GM12878 (cell line): Measurements from ENCODE around the gene NELL1. TPM values are rescaled to one million over a fixed set of nuclear protein-coding genes. Genes with fewer than 3 reads are reported as not detected.

Experiments used
- ATAC-seq: fragments of 200-7000 bp; cut with Tn5 transposase; 3 replicates; pipeline ENCODE4 v1.9.1; 2020; ENCODE audit warnings: mild to moderate bottlenecking, moderate library complexity
- BruUV-seq: library from RNA; stranded (reverse); fragments of 400-500 nt; replicated peaks from 2 replicates; lab custom pipeline; 2021; lab: Mats Ljungman, UMichigan
- CTCF ChIA-PET: fragments of 300-600 bp; sonication (Branson Sonifier 250); formaldehyde crosslinking; extraction: SDS; loops from one replicate; lab custom pipeline; 2021; ENCODE audit warnings: inconsistent platforms; lab: Yijun Ruan, JAX
- POLR2A ChIA-PET: fragments of 350-600 bp; formaldehyde crosslinking; extraction: SDS; loops from one replicate; lab custom pipeline; 2021; ENCODE audit warnings: inconsistent platforms; lab: Charles Lee
- RAD21 ChIA-PET: fragments of 300-600 bp; sonication (Branson Sonifier 250); formaldehyde crosslinking; loops from one replicate; lab custom pipeline; 2023; ENCODE audit warnings: antibody characterized with exemption; ENCODE audit not compliant: unreplicated experiment; lab: Charles Lee
- SMC1A ChIA-PET: fragments of 300-600 bp; sonication (Branson Sonifier 250); formaldehyde crosslinking; loops from one replicate; lab custom pipeline; 2023; ENCODE audit not compliant: unreplicated experiment, uncharacterized antibody; lab: Charles Lee
- DNase-seq: peaks from one replicate; pipeline ENCODE4 v3.0.0-alpha.2; 2011; ENCODE audit warnings: low read depth, low spot score
- FAIRE-seq: peaks from 3 replicates; lab custom pipeline; 2011; peaks lifted over from hg19 to GRCh38; lab: Jason Lieb, UNC
- H2AFZ ChIP-seq: 2 replicates; pipeline ENCODE4 v1.6.0; 2011; ENCODE audit warnings: low read depth, low read length, control low read depth; ENCODE audit not compliant: control insufficient read depth
- H3K27ac ChIP-seq: 2 replicates; pipeline ENCODE4 v1.5.1; 2011; ENCODE audit warnings: control low read depth; ENCODE audit not compliant: control insufficient read depth, insufficient read depth
- H3K27me3 ChIP-seq, 2 experiments: replicated peaks in 1 of 2; 2 replicates each; pipeline versions ENCODE4 v1.6.0 to v1.6.1; 2011; ENCODE audit warnings: low read length in 1 of 2; ENCODE audit not compliant: control insufficient read depth in 2 of 2, insufficient read depth in 2 of 2
- H3K36me3 ChIP-seq, 2 experiments: 2 replicates each; pipeline ENCODE4 v1.5.1; 2011; ENCODE audit warnings: low read length in 1 of 2; ENCODE audit not compliant: control insufficient read depth in 2 of 2, insufficient read depth in 2 of 2
- H3K4me1 ChIP-seq: 2 replicates; pipeline ENCODE4 v1.6.1; 2011; ENCODE audit warnings: mild to moderate bottlenecking, low read length, moderate library complexity, mixed read lengths; ENCODE audit not compliant: control insufficient read depth, insufficient read depth
- H3K4me2 ChIP-seq: 2 replicates; pipeline ENCODE4 v1.6.0; 2011; ENCODE audit warnings: control low read depth; ENCODE audit not compliant: control insufficient read depth, insufficient read depth
- H3K4me3 ChIP-seq: fragments of 200-600 bp; sonication (generic); 2 replicates; pipeline ENCODE4 v1.5.1; 2016
- H3K79me2 ChIP-seq: 2 replicates; pipeline ENCODE4 v1.6.0; 2011; ENCODE audit warnings: low read length; ENCODE audit not compliant: control insufficient read depth, insufficient read depth
- H3K9ac ChIP-seq: 2 replicates; pipeline ENCODE4 v1.8.0; 2011; ENCODE audit warnings: low read length, control low read depth, mixed read lengths; ENCODE audit not compliant: control insufficient read depth, insufficient read depth
- H3K9me3 ChIP-seq: replicated peaks from 3 replicates; pipeline ENCODE4 v1.5.1; 2011; ENCODE audit warnings: mild to moderate bottlenecking, low read length; ENCODE audit not compliant: control insufficient read depth, insufficient read depth
- H4K20me1 ChIP-seq: 2 replicates; pipeline ENCODE4 v1.6.0; 2011; ENCODE audit not compliant: control insufficient read depth, insufficient read depth
- BCL3 ChIP-seq: IDR thresholded peaks from 2 replicates; pipeline ENCODE4 v1.6.1; 2011; ENCODE audit warnings: borderline replicate concordance, low read depth, mild to moderate bottlenecking, moderate library complexity, low read length; ENCODE audit not compliant: insufficient read depth, poor library complexity, severe bottlenecking
- ETV6 ChIP-seq, 2 experiments: fragments of 450-650 bp in 1 of 2; IDR thresholded peaks in 1 of 2; conservative IDR thresholded peaks in 1 of 2; 2 replicates each; pipeline ENCODE4 v1.6.1; 2014; ENCODE audit warnings: antibody characterized with exemption in 1 of 2, borderline replicate concordance in 1 of 2, low read depth in 1 of 2, mild to moderate bottlenecking in 1 of 2, moderate library complexity in 1 of 2
- MXI1 ChIP-seq: fragments of 150-350 bp; IDR thresholded peaks from 2 replicates; pipeline ENCODE4 v1.6.1; 2011; ENCODE audit warnings: low read depth, mild to moderate bottlenecking, inconsistent platforms, low read length, improper control_type of control experiment
- NKRF ChIP-seq: fragments of 450-650 bp; conservative IDR thresholded peaks from 2 replicates; pipeline ENCODE4 v1.6.1; 2017; ENCODE audit warnings: mild to moderate bottlenecking, moderate library complexity
- STAT3 ChIP-seq: IDR thresholded peaks from 2 replicates; pipeline ENCODE4 v1.6.1; 2011; ENCODE audit warnings: low read depth, low read length, improper control_type of control experiment
- SUPT20H ChIP-seq: IDR thresholded peaks from 2 replicates; pipeline ENCODE4 v1.6.1; 2011; ENCODE audit warnings: low read depth, mild to moderate bottlenecking, low read length, moderate library complexity, borderline replicate concordance; ENCODE audit not compliant: control insufficient read depth
- SUZ12 ChIP-seq: fragments of 200-600 bp; sonication (generic); IDR thresholded peaks from one replicate; pipeline ENCODE4 v1.6.1; 2018; ENCODE audit warnings: antibody characterized with exemption, mild to moderate bottlenecking; ENCODE audit not compliant: unreplicated experiment
- ZBTB4 ChIP-seq: fragments of 450-650 bp; formaldehyde crosslinking; IDR thresholded peaks from 2 replicates; pipeline ENCODE4 v1.4.0; 2022; ENCODE audit warnings: mild to moderate bottlenecking, moderate library complexity
- ZNF24 ChIP-seq: fragments of 450-650 bp; IDR thresholded peaks from 2 replicates; pipeline ENCODE4 v1.6.1; 2017; ENCODE audit warnings: antibody characterized with exemption, mild to moderate bottlenecking
- ZNF274 ChIP-seq: IDR thresholded peaks from one replicate; pipeline ENCODE4 v1.8.0; 2011; ENCODE audit not compliant: insufficient read length, insufficient read depth
- WGBS: methylation state at CpG from one replicate; pipeline ENCODE4 v1.1.6; 2016; ENCODE audit warnings: low lambda C conversion rate; ENCODE audit not compliant: insufficient replicate concordance, insufficient coverage; ENCODE audit errors: missing lambda C conversion rate; 5-methylcytosine and 5-hydroxymethylcytosine counted together
- in situ Hi-C: fragments of 300-500 bp; cut with MboI; formaldehyde crosslinking; loops from 9 replicates; pipeline ENCODE4 v1.14.3; 2018; ENCODE audit warnings: mixed read lengths
- intact Hi-C: fragments of 100-400 bp; cut with micrococcal nuclease; formaldehyde crosslinking; loops from one replicate; pipeline ENCODE4 v1.14.2; 2022; ENCODE audit not compliant: unreplicated experiment
- polyA plus RNA-seq, 11 experiments: library from polyadenylated mRNA; depleted of rRNA in 4 of 11; unstranded in 6 of 11; stranded (reverse) in 5 of 11; fragments of >200 nt; fragmentation: Nextera tagmentation in 4 of 11; fragmentation: Illumina TruSeq in 1 of 11; extraction: Ambion mirVana in 4 of 11; extraction: Trizol in 1 of 11; gene quantifications; 1 replicate in 1 of 11; 2 replicates in 10 of 11; pipeline versions ENCODE4 v1.2.1 to v1.2.3, GENCODE V29; 2011 to 2016; ENCODE audit warnings: inconsistent platforms in 2 of 11, missing spikeins in 2 of 11, low read depth in 1 of 11
- total RNA-seq, 4 experiments: library from RNA; depleted of rRNA in 3 of 4; stranded (reverse); fragments of >200 nt in 3 of 4; fragmentation: Illumina TruSeq in 1 of 4; extraction: Trizol in 1 of 4; gene quantifications; 2 replicates each; pipeline versions ENCODE4 v1.2.1 to v1.2.3, GENCODE V29; 2013 to 2021

Gene NELL1
- total and polyA plus RNA-seq, 10 of the 15 experiments (the other 5 are each of a cell fraction or from before 2014, with no cell fraction given) = 0.02 to 0.12 TPM; not detected in 8

- Histone ChIP-seq H4K20me1 (no peaks in the 10 kb centered on the region), H3K4me3 (no peak overlapping the region), H3K9ac (no peak overlapping the region), H3K79me2 (no peaks in the 10 kb centered on the region), H3K27ac (no peak overlapping the region), H2AFZ (no peak overlapping the region), H3K27me3 (no peaks in the 10 kb centered on the region), H3K4me1 (no peaks in the 10 kb centered on the region), H3K4me2 (no peak overlapping the region), H3K36me3 (no peaks in the 10 kb centered on the region), H3K9me3 (no peaks in the 10 kb centered on the region)
- ChIA-PET SMC1A (no interaction called here), POLR2A (no interaction called here), CTCF (no interaction called here), RAD21 (no interaction called here)
- 21% methylated on average over 2 of the region's 2 CpGs for WGBS
- no peak for ATAC-seq
- FAIRE-seq = no peak
- BruUV-seq = no TSS peak
- intact Hi-C loops = no loop called here
- no peak for DNase-seq
- TF ChIP-seq NKRF (no peak), MXI1 (no peak), ZNF274 (no peak), STAT3 (no peak), BCL3 (no peak), ZBTB4 (CRISPR knock-in tag) (no peak), ETV6 (conservative IDR thresholded peaks at IDR 0.05 in 1 of 2, IDR thresholded peaks at IDR 0.05 in 1 of 2; ENCODE audit: borderline replicate concordance in 1 of 2, low read depth in 1 of 2) (no peak), SUZ12 (no peak), ZNF24 (no peak), SUPT20H (no peak)
- in situ Hi-C loops = no loop called here
Observed at GRCh38 chr11:20844630-20845029, 175.2 kb downstream of the NELL1 start.
